HCT116 (cell line): ENCODE data around the gene UFSP2. TPM values are rescaled to one million over a fixed set of nuclear protein-coding genes. Genes with fewer than 3 reads are reported as not detected.

Experiments
- ATAC-seq: fragments of 200-7000 bp; cut with Tn5 transposase; 2 replicates; pipeline ENCODE4 v1.9.1; 2020; ENCODE audit warnings: mild to moderate bottlenecking, moderate library complexity
- BruUV-seq: library from RNA; stranded (reverse); fragments of 400-500 nt; replicated peaks from 2 replicates; lab custom pipeline; 2021; lab: Mats Ljungman, UMichigan
- CTCF ChIA-PET: fragments of 300-600 bp; sonication (Branson Sonifier 250); formaldehyde crosslinking; loops from one replicate; lab custom pipeline; 2021; ENCODE audit warnings: antibody characterized with exemption; lab: Charles Lee
- POLR2A ChIA-PET: fragments of 300-600, 350-600 bp; sonication (Branson Sonifier 250); formaldehyde crosslinking; loops from one replicate; lab custom pipeline; 2021; ENCODE audit warnings: antibody characterized with exemption; lab: Charles Lee
- RAD21 ChIA-PET, 2 experiments: fragments of 300-600 bp; sonication (Branson Sonifier 250); formaldehyde crosslinking; loops; one replicate each; lab custom pipeline; 2023; ENCODE audit warnings: low total read pairs in 2 of 2; ENCODE audit not compliant: uncharacterized antibody in 2 of 2, unreplicated experiment in 2 of 2, low non-redundant PET in 1 of 2; lab: Charles Lee
- DNase-seq: peaks from one replicate; pipeline ENCODE4 v3.0.0-alpha.2; 2010; ENCODE audit warnings: low read depth, low spot score
- H2AFZ ChIP-seq: fragments of 200-600 bp; shearing (Covaris generic), sonication (generic); 2 replicates; pipeline ENCODE4 v1.6.1; 2017; ENCODE audit warnings: low read depth, mixed run types, mixed read lengths, antibody characterized with exemption, low read length; ENCODE audit not compliant: poor library complexity, severe bottlenecking
- H3K27ac ChIP-seq: 2 replicates; pipeline ENCODE4 v1.5.1; 2012; ENCODE audit warnings: low read depth, low read length
- H3K27me3 ChIP-seq: fragments of 200-600 bp; sonication (generic); 2 replicates; pipeline ENCODE4 v1.6.1; 2016; ENCODE audit warnings: mixed run types, low read length, mixed read lengths; ENCODE audit not compliant: insufficient read depth
- H3K36me3 ChIP-seq, 2 experiments: fragments of 200-500 bp in 1 of 2; fragments of 200-600 bp in 1 of 2; sonication (Bioruptor generic) in 1 of 2; sonication (generic) in 1 of 2; 2 replicates each; pipeline versions ENCODE4 v1.5.1 to v1.6.1; 2014 to 2016; ENCODE audit warnings: low read length in 2 of 2, inconsistent platforms in 1 of 2, mixed read lengths in 1 of 2, mixed run types in 1 of 2; ENCODE audit not compliant: insufficient read depth in 2 of 2, control insufficient read depth in 1 of 2
- H3K4me1 ChIP-seq, 2 experiments: fragments of 200-600 bp in 1 of 2; sonication (generic) in 1 of 2; 2 replicates each; pipeline versions ENCODE4 v1.5.1 to v1.6.1; 2012 to 2017; ENCODE audit warnings: low read length in 2 of 2, inconsistent platforms in 1 of 2, mild to moderate bottlenecking in 1 of 2, mixed read lengths in 1 of 2, mixed run types in 1 of 2, moderate library complexity in 1 of 2; ENCODE audit not compliant: insufficient read depth in 2 of 2, control insufficient read depth in 1 of 2
- H3K4me2 ChIP-seq: fragments of 200-600 bp; sonication (generic); 2 replicates; pipeline ENCODE4 v1.6.1; 2017; ENCODE audit warnings: mixed run types, low read length, mixed read lengths
- H3K4me3 ChIP-seq, 2 experiments: fragments of 200-600 bp in 1 of 2; sonication (generic) in 1 of 2; replicated peaks in 1 of 2; 2 replicates each; pipeline ENCODE4 v1.5.1; 2011 to 2016; ENCODE audit warnings: low read length in 2 of 2, control low read depth in 1 of 2, low read depth in 1 of 2, mild to moderate bottlenecking in 1 of 2, mixed read lengths in 1 of 2, mixed run types in 1 of 2
- H3K79me2 ChIP-seq: fragments of 200-600 bp; sonication (generic); 2 replicates; pipeline ENCODE4 v1.6.1; 2017; ENCODE audit warnings: mild to moderate bottlenecking, mixed run types, low read length, moderate library complexity, mixed read lengths; ENCODE audit not compliant: insufficient read depth
- H3K9ac ChIP-seq: fragments of 200-600 bp; sonication (generic); 2 replicates; pipeline ENCODE4 v1.6.1; 2016; ENCODE audit warnings: low read length, mixed read lengths
- H3K9me2 ChIP-seq: fragments of 200-600 bp; sonication (generic), shearing (Covaris generic); 2 replicates; pipeline ENCODE4 v1.6.1; 2017; ENCODE audit warnings: mixed run types, mild to moderate bottlenecking, moderate library complexity; ENCODE audit not compliant: insufficient read depth
- H3K9me3 ChIP-seq, 2 experiments: fragments of 200-500 bp in 1 of 2; fragments of 200-600 bp in 1 of 2; sonication (Bioruptor generic) in 1 of 2; sonication (generic) in 1 of 2; 2 replicates each; pipeline ENCODE4 v1.6.1; 2014 to 2017; ENCODE audit warnings: low read length in 2 of 2, mixed read lengths in 2 of 2, inconsistent platforms in 1 of 2, low read depth in 1 of 2, mild to moderate bottlenecking in 1 of 2, mixed run types in 1 of 2, moderate library complexity in 1 of 2; ENCODE audit not compliant: control insufficient read depth in 1 of 2, insufficient read depth in 1 of 2
- H4K20me1 ChIP-seq: fragments of 200-600 bp; sonication (generic), shearing (Covaris generic); 2 replicates; pipeline ENCODE4 v1.6.1; 2017; ENCODE audit warnings: mixed run types, mild to moderate bottlenecking, moderate library complexity; ENCODE audit not compliant: insufficient read depth
- EGR1 ChIP-seq: IDR thresholded peaks from 2 replicates; pipeline ENCODE4 v1.6.1; 2012; ENCODE audit warnings: low read depth
- FOSL1 ChIP-seq: IDR thresholded peaks from 2 replicates; pipeline ENCODE4 v1.6.1; 2012; ENCODE audit warnings: low read depth
- REST ChIP-seq: IDR thresholded peaks from 2 replicates; pipeline ENCODE4 v1.6.1; 2012; ENCODE audit warnings: low read depth
- SP1 ChIP-seq: IDR thresholded peaks from 2 replicates; pipeline ENCODE4 v1.6.1; 2012; ENCODE audit warnings: low read depth
- SRF ChIP-seq: IDR thresholded peaks from 2 replicates; pipeline ENCODE4 v1.6.1; 2012; ENCODE audit warnings: low read depth
- TCF7L2 ChIP-seq: IDR thresholded peaks from 2 replicates; pipeline ENCODE4 v1.7.0; 2011; ENCODE audit warnings: borderline replicate concordance, inconsistent platforms; ENCODE audit not compliant: insufficient read depth, insufficient read length; ENCODE audit errors: extremely low read depth
- YY1 ChIP-seq: IDR thresholded peaks from 2 replicates; pipeline ENCODE4 v1.6.1; 2011; ENCODE audit warnings: low read length, low read depth, moderate library complexity, mild to moderate bottlenecking; ENCODE audit not compliant: insufficient replicate concordance; ENCODE audit errors: extremely low read depth
- ZBTB33 ChIP-seq: IDR thresholded peaks from 2 replicates; pipeline ENCODE4 v1.6.1; 2011; ENCODE audit warnings: mild to moderate bottlenecking, low read length, moderate library complexity; ENCODE audit not compliant: insufficient replicate concordance; ENCODE audit errors: extremely low read depth
- intact Hi-C: fragments of 100-400 bp; cut with micrococcal nuclease; formaldehyde crosslinking; loops from 2 replicates; pipeline ENCODE4 v1.10.0; 2022
- total RNA-seq: library from RNA; stranded (reverse); gene quantifications from one replicate; pipeline ENCODE4 v1.2.1, GENCODE V29; 2021; ENCODE audit not compliant: unreplicated experiment

Gene UFSP2
- total RNA-seq, 1 experiment from 2014 or later: 29.4 TPM

GRCh38 chr4:185390941-185391340 is 34.8 kb downstream of the UFSP2 start:
- ChIA-PET CTCF (no interaction called here), POLR2A (no interaction called here), RAD21 (no interaction called here)
- DNase-seq (no peak), ATAC-seq (no peak)
- Histone ChIP-seq H3K4me3 (no peak overlapping the region), H3K79me2 (no peaks in the 10 kb centered on the region), H3K27me3 (no peaks in the 10 kb centered on the region), H3K9me2 (no peaks in the 10 kb centered on the region), H3K9me3 (no peaks in the 10 kb centered on the region), H3K4me1 (peaks cover 4 to 14% of the 10 kb centered on the region in 2 experiments; a peak in 3 of 4 replicates), H3K9ac (no peak overlapping the region), H3K36me3 (no peaks in the 10 kb centered on the region), H4K20me1 (no peaks in the 10 kb centered on the region), H3K4me2 (no peak overlapping the region), H3K27ac (no peak overlapping the region), H2AFZ (no peak overlapping the region)
- TF ChIP-seq FOSL1 (no peak), REST (no peak), TCF7L2 (no peak)
- intact Hi-C loops: no loop called here
- no TSS peak for BruUV-seq

GRCh38 chr4:185387957-185388356 is 37.8 kb downstream of the UFSP2 start:
- Histone ChIP-seq H3K4me3 (no peak overlapping the region), H3K79me2 (no peaks in the 10 kb centered on the region), H3K9ac (no peak overlapping the region), H2AFZ (no peak overlapping the region), H3K4me1 (peaks cover 5 to 7% of the 10 kb centered on the region in 2 experiments; a peak in 2 of 4 replicates), H3K9me2 (no peaks in the 10 kb centered on the region), H3K4me2 (no peak overlapping the region), H4K20me1 (no peaks in the 10 kb centered on the region), H3K27ac (no peak overlapping the region), H3K27me3 (no peaks in the 10 kb centered on the region), H3K9me3 (no peaks in the 10 kb centered on the region), H3K36me3 (no peaks in the 10 kb centered on the region)
- no TSS peak for BruUV-seq
- ChIA-PET RAD21 (no interaction called here), CTCF (no interaction called here), POLR2A (no interaction called here)
- no peak for DNase-seq
- intact Hi-C loops: no loop called here
- ATAC-seq: no peak
- TF ChIP-seq YY1 (no peak), ZBTB33 (no peak), SRF (no peak), SP1 (no peak), EGR1 (no peak), REST (no peak)
